GM12878 (cell line): ENCODE data around the gene STKLD1. TPM values are rescaled to one million over a fixed set of nuclear protein-coding genes. Genes with fewer than 3 reads are reported as not detected.
"Not testable (repeated sequence)": the region's sequence is repeated elsewhere in the genome, so short reads cannot be mapped to it uniquely, and the experiment has no call there.

Source experiments
- ATAC-seq: fragments of 200-7000 bp; cut with Tn5 transposase; 3 replicates; pipeline ENCODE4 v1.9.1; 2020; ENCODE audit warnings: mild to moderate bottlenecking, moderate library complexity
- BruUV-seq: library from RNA; stranded (reverse); fragments of 400-500 nt; replicated peaks from 2 replicates; lab custom pipeline; 2021; lab: Mats Ljungman, UMichigan
- CTCF ChIA-PET: fragments of 300-600 bp; sonication (Branson Sonifier 250); formaldehyde crosslinking; extraction: SDS; loops from one replicate; lab custom pipeline; 2021; ENCODE audit warnings: inconsistent platforms; lab: Yijun Ruan, JAX
- POLR2A ChIA-PET: fragments of 350-600 bp; formaldehyde crosslinking; extraction: SDS; loops from one replicate; lab custom pipeline; 2021; ENCODE audit warnings: inconsistent platforms; lab: Charles Lee
- RAD21 ChIA-PET: fragments of 300-600 bp; sonication (Branson Sonifier 250); formaldehyde crosslinking; loops from one replicate; lab custom pipeline; 2023; ENCODE audit warnings: antibody characterized with exemption; ENCODE audit not compliant: unreplicated experiment; lab: Charles Lee
- SMC1A ChIA-PET: fragments of 300-600 bp; sonication (Branson Sonifier 250); formaldehyde crosslinking; loops from one replicate; lab custom pipeline; 2023; ENCODE audit not compliant: unreplicated experiment, uncharacterized antibody; lab: Charles Lee
- DNase-seq: peaks from one replicate; pipeline ENCODE4 v3.0.0-alpha.2; 2011; ENCODE audit warnings: low read depth, low spot score
- FAIRE-seq: peaks from 3 replicates; lab custom pipeline; 2011; peaks lifted over from hg19 to GRCh38; lab: Jason Lieb, UNC
- H2AFZ ChIP-seq: 2 replicates; pipeline ENCODE4 v1.6.0; 2011; ENCODE audit warnings: low read depth, low read length, control low read depth; ENCODE audit not compliant: control insufficient read depth
- H3K27ac ChIP-seq: 2 replicates; pipeline ENCODE4 v1.5.1; 2011; ENCODE audit warnings: control low read depth; ENCODE audit not compliant: control insufficient read depth, insufficient read depth
- H3K27me3 ChIP-seq, 2 experiments: replicated peaks in 1 of 2; 2 replicates each; pipeline versions ENCODE4 v1.6.0 to v1.6.1; 2011; ENCODE audit warnings: low read length in 1 of 2; ENCODE audit not compliant: control insufficient read depth in 2 of 2, insufficient read depth in 2 of 2
- H3K36me3 ChIP-seq, 2 experiments: 2 replicates each; pipeline ENCODE4 v1.5.1; 2011; ENCODE audit warnings: low read length in 1 of 2; ENCODE audit not compliant: control insufficient read depth in 2 of 2, insufficient read depth in 2 of 2
- H3K4me1 ChIP-seq: 2 replicates; pipeline ENCODE4 v1.6.1; 2011; ENCODE audit warnings: mild to moderate bottlenecking, low read length, moderate library complexity, mixed read lengths; ENCODE audit not compliant: control insufficient read depth, insufficient read depth
- H3K4me2 ChIP-seq: 2 replicates; pipeline ENCODE4 v1.6.0; 2011; ENCODE audit warnings: control low read depth; ENCODE audit not compliant: control insufficient read depth, insufficient read depth
- H3K4me3 ChIP-seq: fragments of 200-600 bp; sonication (generic); 2 replicates; pipeline ENCODE4 v1.5.1; 2016
- H3K79me2 ChIP-seq: 2 replicates; pipeline ENCODE4 v1.6.0; 2011; ENCODE audit warnings: low read length; ENCODE audit not compliant: control insufficient read depth, insufficient read depth
- H3K9ac ChIP-seq: 2 replicates; pipeline ENCODE4 v1.8.0; 2011; ENCODE audit warnings: low read length, control low read depth, mixed read lengths; ENCODE audit not compliant: control insufficient read depth, insufficient read depth
- H3K9me3 ChIP-seq: replicated peaks from 3 replicates; pipeline ENCODE4 v1.5.1; 2011; ENCODE audit warnings: mild to moderate bottlenecking, low read length; ENCODE audit not compliant: control insufficient read depth, insufficient read depth
- H4K20me1 ChIP-seq: 2 replicates; pipeline ENCODE4 v1.6.0; 2011; ENCODE audit not compliant: control insufficient read depth, insufficient read depth
- SIX5 ChIP-seq: IDR thresholded peaks from 2 replicates; pipeline ENCODE4 v1.6.1; 2011; ENCODE audit warnings: mild to moderate bottlenecking, low read depth, low read length, moderate library complexity; ENCODE audit not compliant: severe bottlenecking
- SMARCA5 ChIP-seq: fragments of 450-650 bp; IDR thresholded peaks from 2 replicates; pipeline ENCODE4 v1.6.1; 2017; ENCODE audit warnings: mild to moderate bottlenecking
- TCF12 ChIP-seq: IDR thresholded peaks from 2 replicates; pipeline ENCODE4 v1.6.1; 2011; ENCODE audit warnings: low read depth, mild to moderate bottlenecking, low read length
- ZNF687 ChIP-seq: fragments of 450-650 bp; IDR thresholded peaks from 2 replicates; pipeline ENCODE4 v1.6.1; 2017; ENCODE audit warnings: mild to moderate bottlenecking, moderate library complexity
- WGBS: methylation state at CpG from one replicate; pipeline ENCODE4 v1.1.6; 2016; ENCODE audit warnings: low lambda C conversion rate; ENCODE audit not compliant: insufficient replicate concordance, insufficient coverage; ENCODE audit errors: missing lambda C conversion rate; 5-methylcytosine and 5-hydroxymethylcytosine counted together
- in situ Hi-C: fragments of 300-500 bp; cut with MboI; formaldehyde crosslinking; loops from 9 replicates; pipeline ENCODE4 v1.14.3; 2018; ENCODE audit warnings: mixed read lengths
- intact Hi-C: fragments of 100-400 bp; cut with micrococcal nuclease; formaldehyde crosslinking; loops from one replicate; pipeline ENCODE4 v1.14.2; 2022; ENCODE audit not compliant: unreplicated experiment
- polyA plus RNA-seq, 11 experiments: library from polyadenylated mRNA; depleted of rRNA in 4 of 11; unstranded in 6 of 11; stranded (reverse) in 5 of 11; fragments of >200 nt; fragmentation: Nextera tagmentation in 4 of 11; fragmentation: Illumina TruSeq in 1 of 11; extraction: Ambion mirVana in 4 of 11; extraction: Trizol in 1 of 11; gene quantifications; 1 replicate in 1 of 11; 2 replicates in 10 of 11; pipeline versions ENCODE4 v1.2.1 to v1.2.3, GENCODE V29; 2011 to 2016; ENCODE audit warnings: inconsistent platforms in 2 of 11, missing spikeins in 2 of 11, low read depth in 1 of 11
- total RNA-seq, 4 experiments: library from RNA; depleted of rRNA in 3 of 4; stranded (reverse); fragments of >200 nt in 3 of 4; fragmentation: Illumina TruSeq in 1 of 4; extraction: Trizol in 1 of 4; gene quantifications; 2 replicates each; pipeline versions ENCODE4 v1.2.1 to v1.2.3, GENCODE V29; 2013 to 2021

STKLD1 gene
- total and polyA plus RNA-seq, 10 of the 15 experiments (the other 5 are each of a cell fraction or from before 2014, with no cell fraction given) = 0.07 to 0.40 (median 0.29) TPM; not detected in 4

- TF ChIP-seq SIX5 (no peak), TCF12 (no peak), SMARCA5 (no peak), ZNF687 (no peak)
Measured at GRCh38 chr9:133334161-133334560, 42.0 kb upstream of the STKLD1 start (continued).

GRCh38 chr9:133334888-133335287, 41.3 kb upstream of the STKLD1 start:
- FAIRE-seq, BruUV-seq, H3K27me3 ChIP-seq, H3K27ac ChIP-seq, H4K20me1 ChIP-seq, DNase-seq, H3K4me1 ChIP-seq, in situ Hi-C loops, ATAC-seq, H3K9me3 ChIP-seq, H2AFZ ChIP-seq: not testable (repeated sequence)
- ChIA-PET RAD21 (interaction anchor here (1.0 kb wide), 1 partner anchor 36 kb away, joined by 3 read pairs; no protein-coding TSS in a partner anchor), SMC1A (interaction anchor here (0.7 to 1.3 kb wide), 4 partner anchors 13 to 143 kb away, joined by 3 to 5 read pairs (median 3); partner anchors contain the start of genes MED22 and RPL7A), CTCF (interaction anchor here (1.0 to 1.7 kb wide), 4 partner anchors 32 to 152 kb away, joined by 3 to 4 read pairs (median 3); no protein-coding TSS in a partner anchor), POLR2A (interaction anchor here (1.6 to 2.0 kb wide), 2 partner anchors 14 to 37 kb away, joined by 8 read pairs; partner anchors contain the start of genes MED22 and RPL7A)
- peaks cover 18 to 24% of the 10 kb centered on the region in 2 experiments for H3K36me3 ChIP-seq
- H3K9ac ChIP-seq = peak overlapping the region; percentile 84
- peak overlapping the region; percentile 98 for H3K4me3 ChIP-seq
- peaks cover 30% of the 10 kb centered on the region for H3K79me2 ChIP-seq
- peak overlapping the region; percentile 45 for H3K4me2 ChIP-seq
- WGBS = 61% methylated on average over 11 of the region's 11 CpGs
- intact Hi-C loops = loop anchor here (5.0 kb wide), 1 partner anchor 37 kb away; no protein-coding TSS in a partner anchor
